ENCODE results near the gene CMTM3.

The CMTM3 gene

GRCh38 chr16:66617010-66617434 lies 12.5 kb downstream of the CMTM3 start:
- in situ Hi-C loops (cut with MboI; ENCODE audit: low sequenced_read_pairs, unreplicated experiment) = no loop called here
- no peak for TF ChIP-seq CTCF (IDR thresholded peaks at IDR 0.05; ENCODE audit: borderline replicate concordance, control extremely low read depth, extremely low read depth, insufficient read depth, missing control alignments)
- no peak for DNase-seq (ENCODE audit: low spot score)

- no peak for DNase-seq (ENCODE audit: low spot score)
- in situ Hi-C loops (cut with MboI; ENCODE audit: low sequenced_read_pairs, unreplicated experiment) = no loop called here
- TF ChIP-seq CTCF (IDR thresholded peaks at IDR 0.05; ENCODE audit: borderline replicate concordance, control extremely low read depth, extremely low read depth, insufficient read depth, missing control alignments) = no peak
Observed at GRCh38 chr16:66617728-66618127, 13.2 kb downstream of the CMTM3 start.

GRCh38 chr16:66618588-66619375 lies 14.3 kb downstream of the CMTM3 start:
- DNase-seq (ENCODE audit: low spot score) = no peak
- in situ Hi-C loops (cut with MboI; ENCODE audit: low sequenced_read_pairs, unreplicated experiment) = no loop called here
- TF ChIP-seq CTCF (IDR thresholded peaks at IDR 0.05; ENCODE audit: borderline replicate concordance, control extremely low read depth, extremely low read depth, insufficient read depth, missing control alignments) = no peak

GRCh38 chr16:66619534-66620428 lies 15.3 kb downstream of the CMTM3 start:
- DNase-seq (ENCODE audit: low spot score) = peak; percentile 52
- no peak for TF ChIP-seq CTCF (IDR thresholded peaks at IDR 0.05; ENCODE audit: borderline replicate concordance, control extremely low read depth, extremely low read depth, insufficient read depth, missing control alignments)
- in situ Hi-C loops (cut with MboI; ENCODE audit: low sequenced_read_pairs, unreplicated experiment) = no loop called here

GRCh38 chr16:66620429-66620795 lies 15.9 kb downstream of the CMTM3 start:
- DNase-seq (ENCODE audit: low spot score) = no peak
- no peak for TF ChIP-seq CTCF (IDR thresholded peaks at IDR 0.05; ENCODE audit: borderline replicate concordance, control extremely low read depth, extremely low read depth, insufficient read depth, missing control alignments)
- in situ Hi-C loops (cut with MboI; ENCODE audit: low sequenced_read_pairs, unreplicated experiment) = no loop called here

- TF ChIP-seq CTCF (IDR thresholded peaks at IDR 0.05; ENCODE audit: borderline replicate concordance, control extremely low read depth, extremely low read depth, insufficient read depth, missing control alignments) = no peak
- in situ Hi-C loops (cut with MboI; ENCODE audit: low sequenced_read_pairs, unreplicated experiment) = no loop called here
- DNase-seq (ENCODE audit: low spot score) = no peak
Observed at GRCh38 chr16:66621973-66622372, 17.5 kb downstream of the CMTM3 start.

Measured in GM13976 (cell line).